Spinal cord (tissue), 10 donors: Measurements from ENCODE around the gene ZMYM2. TPM values are rescaled to one million over a fixed set of nuclear protein-coding genes. Genes with fewer than 3 reads are reported as not detected.

Experiments
- DNase-seq, 6 donors: peaks; one replicate each; pipeline versions ENCODE4 v3.0.0 to v3.0.0-alpha.2; 2013 to 2015; ENCODE audit warnings: low spot score in 6 of 6, low read depth in 4 of 6
- H3K27ac ChIP-seq: one replicate; pipeline ENCODE4 v1.5.1; 2013; ENCODE audit warnings: low read depth, low read length, control low read depth
- H3K27me3 ChIP-seq: one replicate; pipeline ENCODE4 v1.6.1; 2013; ENCODE audit warnings: low read length; ENCODE audit not compliant: control insufficient read depth, insufficient read depth
- H3K36me3 ChIP-seq: one replicate; pipeline ENCODE4 v1.6.1; 2013; ENCODE audit warnings: low read length; ENCODE audit not compliant: control insufficient read depth, insufficient read depth
- H3K4me1 ChIP-seq: one replicate; pipeline ENCODE4 v1.6.1; 2013; ENCODE audit warnings: low read length; ENCODE audit not compliant: control insufficient read depth, insufficient read depth
- H3K4me3 ChIP-seq: one replicate; pipeline ENCODE4 v1.5.1; 2013; ENCODE audit warnings: low read depth, low read length, control low read depth
- H3K9me3 ChIP-seq: one replicate; pipeline ENCODE4 v1.6.1; 2013; ENCODE audit warnings: low read length; ENCODE audit not compliant: control insufficient read depth, insufficient read depth
- WGBS: methylation state at CpG from one replicate; pipeline ENCODE4 v1.1.5; 2013; ENCODE audit warnings: missing lambda C conversion rate; ENCODE audit not compliant: insufficient coverage; 5-methylcytosine and 5-hydroxymethylcytosine counted together
- polyA plus RNA-seq, 2 donors: library from polyadenylated mRNA; unstranded; fragments of 120-200 nt; gene quantifications; one replicate each; pipeline ENCODE4 v1.2.1, GENCODE V29; 2013; ENCODE audit not compliant: insufficient read length in 2 of 2
- total RNA-seq, 2 donors: library from RNA; depleted of rRNA in 1 of 2; stranded (reverse); fragments of 120-200 nt in 1 of 2; fragments of >200 nt in 1 of 2; gene quantifications; one replicate each; pipeline versions ENCODE4 v1.2.3 to v1.2.4, GENCODE V29; 2013 to 2014
- donor health status: healthy.

The ZMYM2 gene
- total and polyA plus RNA-seq, 4 donors: 76.9 to 148 (median 111) TPM

GRCh38 chr13:19981685-19982238 lies 23.2 kb downstream of the ZMYM2 start:
- 100% methylated on average over 1 of the region's 3 CpGs for WGBS
- H3K36me3 ChIP-seq: peaks cover 12% of the 10 kb centered on the region
- H3K27me3 ChIP-seq: no peaks in the 10 kb centered on the region
- H3K4me1 ChIP-seq: no peaks in the 10 kb centered on the region
- peaks cover 9% of the 10 kb centered on the region for H3K9me3 ChIP-seq
- H3K27ac ChIP-seq: no peak overlapping the region
- no peak overlapping the region for H3K4me3 ChIP-seq
- DNase-seq: no peak

GRCh38 chr13:19982447-19983043 lies 24.0 kb downstream of the ZMYM2 start:
- Histone ChIP-seq H3K27ac (no peak overlapping the region), H3K9me3 (peaks cover 9% of the 10 kb centered on the region), H3K4me3 (no peak overlapping the region), H3K4me1 (peaks cover 2% of the 10 kb centered on the region), H3K36me3 (peaks cover 13% of the 10 kb centered on the region), H3K27me3 (no peaks in the 10 kb centered on the region)
- WGBS: 100% methylated on average over 1 of the region's 5 CpGs
- DNase-seq: no peak

DNA sequence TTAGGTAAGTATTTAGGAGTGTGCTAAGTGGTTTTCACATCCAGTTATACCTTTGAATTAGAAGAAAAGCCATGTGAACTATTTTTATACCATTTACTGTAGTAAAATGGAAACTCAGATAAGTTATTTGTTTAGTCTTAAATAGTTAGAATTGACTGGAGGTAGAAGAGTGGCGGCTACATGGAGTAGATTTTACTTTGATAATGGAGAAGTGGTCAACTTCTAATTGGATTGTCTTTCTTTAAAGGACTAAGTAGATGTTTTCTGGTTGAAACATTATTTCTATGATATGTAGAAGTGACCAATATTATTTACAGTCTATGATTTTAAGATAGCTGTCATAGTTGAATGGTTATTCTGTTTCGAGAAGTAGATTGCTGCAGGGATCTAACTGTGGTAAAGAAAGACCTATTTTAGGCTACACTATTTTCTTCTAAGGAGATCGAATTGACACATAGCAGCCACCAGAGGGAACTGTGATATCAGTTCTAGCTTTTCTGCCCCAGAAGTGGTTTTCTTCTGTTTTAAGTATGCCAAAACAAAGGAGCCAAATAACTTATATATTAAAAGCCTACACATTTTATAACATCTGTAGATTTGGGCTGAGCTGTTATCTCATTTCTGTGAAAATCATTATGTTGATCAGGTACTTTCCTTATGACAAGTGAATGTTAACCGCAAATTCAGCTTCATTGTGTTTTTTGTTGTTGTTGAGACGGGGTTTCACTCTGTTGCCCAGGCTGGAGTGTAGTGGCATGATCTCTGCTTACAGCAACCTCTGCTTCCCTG lies 26.1 kb downstream of the ZMYM2 start:
- peaks cover 8% of the 10 kb centered on the region for H3K4me1 ChIP-seq
- WGBS: no CpG with 5 or more reads among the region's 5 CpGs
- no peak overlapping the region for H3K27ac ChIP-seq
- H3K36me3 ChIP-seq: peaks cover 12% of the 10 kb centered on the region
- no peak overlapping the region for H3K4me3 ChIP-seq
- no peaks in the 10 kb centered on the region for H3K27me3 ChIP-seq
- DNase-seq: peak in 1 of 6 donors; percentile 11
- H3K9me3 ChIP-seq: peaks cover 1% of the 10 kb centered on the region

DNA sequence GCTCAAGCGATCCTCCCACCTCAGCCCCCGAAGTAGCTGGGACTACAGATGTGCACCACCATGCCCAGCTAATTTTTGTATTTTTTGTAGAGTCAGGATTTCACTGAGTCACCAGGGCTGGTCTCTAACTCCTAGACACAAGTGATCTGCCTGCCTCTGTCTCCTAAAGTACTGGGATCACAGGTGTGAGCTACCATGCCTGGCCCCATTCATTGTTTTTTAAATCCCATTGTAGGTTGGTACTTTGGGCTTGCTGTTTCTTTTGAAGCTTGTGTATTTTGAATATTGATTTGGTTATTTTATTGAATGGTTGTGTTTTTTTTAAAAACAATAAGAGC lies 26.7 kb downstream of the ZMYM2 start:
- peaks cover 12% of the 10 kb centered on the region for H3K36me3 ChIP-seq
- H3K4me3 ChIP-seq: no peak overlapping the region
- DNase-seq: no peak
- no peak overlapping the region for H3K27ac ChIP-seq
- H3K4me1 ChIP-seq: peaks cover 8% of the 10 kb centered on the region
- no CpG with 5 or more reads among the region's 2 CpGs for WGBS
- no peaks in the 10 kb centered on the region for H3K27me3 ChIP-seq
- no peaks in the 10 kb centered on the region for H3K9me3 ChIP-seq

- WGBS: no CpG with 5 or more reads among the region's 2 CpGs
- no peak overlapping the region for H3K27ac ChIP-seq
Measured at GRCh38 chr13:19991531-19991930, 33.0 kb downstream of the ZMYM2 start.

DNA sequence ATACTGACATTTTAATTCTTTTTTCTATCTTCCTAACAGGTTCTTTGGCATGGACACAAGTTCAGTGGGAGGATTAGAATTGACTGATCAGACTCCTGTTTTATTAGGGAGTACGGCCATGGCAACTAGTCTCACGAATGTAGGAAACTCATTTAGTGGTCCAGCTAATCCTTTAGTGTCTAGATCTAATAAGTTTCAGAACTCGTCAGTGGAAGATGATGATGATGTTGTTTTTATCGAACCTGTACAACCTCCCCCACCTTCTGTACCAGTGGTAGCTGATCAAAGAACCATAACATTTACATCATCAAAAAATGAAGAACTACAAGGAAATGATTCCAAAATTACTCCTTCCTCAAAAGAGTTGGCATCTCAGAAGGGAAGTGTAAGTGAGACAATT lies 34.5 kb downstream of the ZMYM2 start:
- Histone ChIP-seq H3K9me3 (no peaks in the 10 kb centered on the region), H3K4me3 (no peak overlapping the region), H3K27ac (no peak overlapping the region), H3K27me3 (no peaks in the 10 kb centered on the region), H3K36me3 (peaks cover 36% of the 10 kb centered on the region), H3K4me1 (peaks cover 4% of the 10 kb centered on the region)
- no CpG with 5 or more reads among the region's 4 CpGs for WGBS
- DNase-seq: no peak

More at GRCh38 chr13:19991531-19991930, 33.0 kb downstream of the ZMYM2 start:
- H3K36me3 ChIP-seq: peaks cover 40% of the 10 kb centered on the region
- no peaks in the 10 kb centered on the region for H3K27me3 ChIP-seq
- DNase-seq: no peak
- no peak overlapping the region for H3K4me3 ChIP-seq
- H3K4me1 ChIP-seq: peaks cover 8% of the 10 kb centered on the region
- H3K9me3 ChIP-seq: no peaks in the 10 kb centered on the region

DNA sequence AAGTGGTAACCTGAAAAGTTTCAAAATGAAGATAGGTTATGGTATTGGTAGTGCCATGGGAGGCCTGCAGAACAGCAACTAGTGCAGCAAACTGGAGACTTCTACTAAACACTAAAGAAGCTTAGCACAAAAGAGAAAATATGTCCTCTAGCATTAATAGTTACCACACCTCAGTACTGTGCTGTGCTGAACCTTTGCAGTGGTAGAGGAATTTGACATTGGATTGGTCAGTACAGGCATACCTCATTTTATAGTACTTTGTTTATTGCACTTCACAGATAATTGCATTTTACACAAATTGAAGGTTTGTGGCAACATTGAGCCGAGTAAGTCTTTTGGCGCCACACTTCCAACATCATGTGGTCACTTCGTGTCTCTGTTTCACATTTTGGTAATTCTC lies 40.4 kb downstream of the ZMYM2 start:
- Histone ChIP-seq H3K27ac (no peak overlapping the region), H3K27me3 (no peaks in the 10 kb centered on the region), H3K4me3 (no peak overlapping the region), H3K9me3 (no peaks in the 10 kb centered on the region), H3K4me1 (no peaks in the 10 kb centered on the region), H3K36me3 (peaks cover 28% of the 10 kb centered on the region)
- no peak for DNase-seq
- WGBS: 100% methylated on average over 1 of the region's 3 CpGs

DNA sequence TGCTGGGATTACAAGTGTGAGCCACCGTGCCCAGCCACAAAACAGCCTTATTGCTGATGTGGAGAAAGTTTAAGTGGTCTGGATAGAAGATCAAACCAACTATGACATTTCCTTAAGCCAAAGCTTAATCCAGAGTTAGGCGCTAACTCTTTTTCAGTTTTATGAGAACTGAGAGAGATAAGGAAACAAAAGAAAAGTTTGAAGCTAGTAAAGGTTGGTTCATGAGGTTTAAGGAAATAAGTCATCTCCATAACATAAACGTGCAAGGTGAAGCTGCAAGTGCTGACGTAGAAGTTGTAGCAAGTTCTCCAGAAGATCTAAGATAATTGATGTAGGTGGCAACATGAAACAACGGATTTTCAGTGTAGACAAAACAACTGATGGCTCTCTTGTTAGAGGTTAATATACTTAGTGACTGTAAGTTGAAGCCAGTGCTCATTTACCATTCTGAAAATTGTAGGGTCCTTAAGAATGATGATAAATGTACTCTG lies 41.6 kb downstream of the ZMYM2 start:
- H3K9me3 ChIP-seq: no peaks in the 10 kb centered on the region
- DNase-seq: no peak
- H3K27ac ChIP-seq: no peak overlapping the region
- no peak overlapping the region for H3K4me3 ChIP-seq
- no peaks in the 10 kb centered on the region for H3K27me3 ChIP-seq
- H3K36me3 ChIP-seq: peaks cover 20% of the 10 kb centered on the region
- 91% methylated on average over 3 of the region's 5 CpGs for WGBS
- no peaks in the 10 kb centered on the region for H3K4me1 ChIP-seq

- H3K4me1 ChIP-seq: no peaks in the 10 kb centered on the region
- DNase-seq: no peak
- H3K27ac ChIP-seq: no peak overlapping the region
- H3K9me3 ChIP-seq: no peaks in the 10 kb centered on the region
- peaks cover 11% of the 10 kb centered on the region for H3K36me3 ChIP-seq
- 94% methylated on average over 3 of the region's 4 CpGs for WGBS
- H3K27me3 ChIP-seq: no peaks in the 10 kb centered on the region
- H3K4me3 ChIP-seq: no peak overlapping the region
Measured at GRCh38 chr13:20001366-20002190, 43.1 kb downstream of the ZMYM2 start.
